ENCODE data around the gene LRCOL1.

Gene LRCOL1

GRCh38 chr12:132635076-132635955 is 24.9 kb upstream of the LRCOL1 start:
- no peak for DNase-seq

GRCh38 chr12:132634411-132634990 is 24.1 kb upstream of the LRCOL1 start:
- no peak for DNase-seq

GRCh38 chr12:132633901-132634300 is 23.5 kb upstream of the LRCOL1 start:
- no peak for DNase-seq

- DNase-seq, result no peak
Observed at GRCh38 chr12:132633398-132633797, 23.0 kb upstream of the LRCOL1 start.

- no peak for DNase-seq
Observed at GRCh38 chr12:132632521-132633228, 22.3 kb upstream of the LRCOL1 start.

GRCh38 chr12:132631666-132632065 is 21.3 kb upstream of the LRCOL1 start:
- DNase-seq, result no peak

- no peak for DNase-seq
Observed at GRCh38 chr12:132630672-132631071, 20.3 kb upstream of the LRCOL1 start.

GRCh38 chr12:132629330-132629729 is 18.9 kb upstream of the LRCOL1 start:
- DNase-seq, result no peak

- DNase-seq, result no peak
Observed at GRCh38 chr12:132625731-132626430, 15.5 kb upstream of the LRCOL1 start.

GRCh38 chr12:132624910-132625630 is 14.7 kb upstream of the LRCOL1 start:
- no peak for DNase-seq

GRCh38 chr12:132624186-132624855 is 13.9 kb upstream of the LRCOL1 start:
- no peak for DNase-seq

- no peak for DNase-seq
Observed at GRCh38 chr12:132623072-132623869, 12.9 kb upstream of the LRCOL1 start.

GRCh38 chr12:132622437-132623071 is 12.2 kb upstream of the LRCOL1 start:
- DNase-seq, result no peak

- no peak for DNase-seq
Observed at GRCh38 chr12:132621657-132622435, 11.5 kb upstream of the LRCOL1 start.

- no peak for DNase-seq
Observed at GRCh38 chr12:132620899-132621656, 10.7 kb upstream of the LRCOL1 start.

GRCh38 chr12:132620113-132620898 is 9.9 kb upstream of the LRCOL1 start:
- no peak for DNase-seq

- DNase-seq, result no peak
Observed at GRCh38 chr12:132619386-132620112, 9.2 kb upstream of the LRCOL1 start.

GRCh38 chr12:132619071-132619385 is 8.6 kb upstream of the LRCOL1 start:
- DNase-seq, result no peak
